Activated CD4-positive, alpha-beta T cell treated with anti-CD3 and anti-CD28 coated beads for 4 hours (primary cell): Measurements from ENCODE around the gene ELFN2.

Source experiments
- DNase-seq, 2 donors: peaks; one replicate each; pipeline ENCODE4 v3.0.0-alpha.2; 2020

The ELFN2 gene

DNA sequence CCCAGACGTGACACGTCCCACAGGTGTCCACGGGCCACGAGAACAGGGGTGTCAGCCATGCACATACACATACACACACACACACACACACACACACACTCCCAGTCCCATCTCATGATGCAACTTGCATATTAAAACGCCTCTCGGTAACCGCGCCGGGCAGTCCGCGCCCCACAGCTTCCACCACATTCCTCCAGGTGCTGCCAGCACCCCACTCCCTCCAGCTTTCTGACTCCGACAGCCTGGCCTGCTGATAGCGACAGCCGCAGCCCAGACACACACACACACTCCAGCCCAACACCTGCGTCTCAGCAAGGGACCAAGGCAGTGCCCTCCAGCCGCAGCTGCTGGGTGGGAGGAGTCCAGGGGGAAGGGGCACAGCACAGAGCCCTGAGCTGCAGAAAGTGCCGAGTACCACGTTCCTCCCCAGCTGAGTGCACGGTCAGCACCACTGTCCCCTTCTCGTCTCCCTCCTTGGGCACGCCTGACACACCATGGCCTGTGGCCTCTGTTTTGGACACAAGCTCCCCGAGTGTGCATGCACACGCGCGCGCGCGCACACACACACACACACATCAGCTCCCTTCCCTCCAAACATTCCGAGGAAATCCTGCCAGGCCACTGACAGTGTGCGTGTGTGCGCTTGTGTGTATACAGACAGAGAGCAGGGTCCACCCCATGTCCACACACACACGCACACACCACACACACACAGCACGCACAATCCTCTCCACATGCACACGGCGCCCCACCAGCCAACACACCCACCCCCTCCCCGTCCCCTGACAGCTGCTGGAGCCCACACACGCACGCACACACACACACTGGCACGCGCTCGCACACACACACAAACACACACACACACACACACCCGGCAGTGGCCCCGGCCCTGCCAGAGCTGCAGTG is 1.2 kb downstream of the ELFN2 start:
- no peak for DNase-seq

DNA sequence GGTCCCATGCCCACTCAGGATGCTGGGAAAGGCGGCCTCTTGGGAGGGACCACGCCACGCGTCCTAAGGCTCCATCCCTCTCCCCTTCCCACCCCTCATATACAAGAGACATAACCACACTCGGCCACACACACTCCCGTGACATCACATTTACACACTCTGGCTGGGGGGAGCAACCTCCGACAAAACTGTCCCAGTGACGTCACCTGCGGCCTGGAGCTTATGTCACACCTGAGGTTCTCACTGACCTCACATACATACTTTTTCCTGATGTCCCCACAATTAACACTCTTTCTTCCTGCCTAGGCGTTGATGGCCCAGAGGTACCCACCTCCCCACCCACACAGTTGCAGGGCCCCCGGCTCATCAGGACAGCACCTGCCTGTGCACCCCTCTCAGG is 1.9 kb downstream of the ELFN2 start:
- DNase-seq: no peak

DNA sequence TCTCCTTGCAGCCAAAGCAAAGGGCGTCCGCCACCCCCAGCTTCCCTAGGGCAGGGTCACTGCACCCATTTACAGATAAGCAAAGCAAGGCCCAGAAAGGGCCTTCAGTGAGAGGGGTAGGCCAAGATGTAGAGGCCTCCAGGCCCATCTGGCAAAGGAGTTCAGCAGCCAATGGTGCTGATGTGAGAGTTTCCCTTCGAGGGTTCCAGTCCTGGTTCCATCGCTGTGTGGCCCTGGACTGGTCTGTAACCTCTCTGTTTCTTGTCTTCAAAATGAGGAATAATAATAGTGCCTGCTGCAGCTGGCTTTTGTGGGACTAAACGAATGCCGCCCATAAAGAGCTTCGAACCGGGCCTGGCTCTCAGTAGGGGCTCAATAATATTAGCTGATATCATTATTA is 4.0 kb downstream of the ELFN2 start:
- DNase-seq: no peak

DNA sequence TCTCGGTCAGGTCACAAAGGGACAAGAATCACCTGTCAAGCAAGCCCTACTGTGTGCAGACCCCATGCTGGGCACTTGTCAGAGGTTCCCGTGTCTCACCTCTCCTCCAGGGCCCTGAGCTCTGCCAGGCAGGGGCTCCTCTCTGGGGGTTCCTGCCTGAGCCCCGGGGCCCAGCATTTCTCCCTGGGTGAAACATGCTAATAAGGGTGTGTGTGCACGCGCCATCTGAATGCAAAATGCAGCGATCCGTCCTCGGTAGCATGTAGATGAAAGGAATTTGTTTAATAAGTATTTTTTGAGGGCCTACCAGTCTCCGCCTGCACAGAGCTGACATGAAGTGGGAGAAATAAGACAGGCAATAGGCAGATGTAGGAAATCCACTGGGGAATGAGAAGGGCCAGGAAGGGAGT is 5.8 kb downstream of the ELFN2 start:
- DNase-seq: no peak

DNA sequence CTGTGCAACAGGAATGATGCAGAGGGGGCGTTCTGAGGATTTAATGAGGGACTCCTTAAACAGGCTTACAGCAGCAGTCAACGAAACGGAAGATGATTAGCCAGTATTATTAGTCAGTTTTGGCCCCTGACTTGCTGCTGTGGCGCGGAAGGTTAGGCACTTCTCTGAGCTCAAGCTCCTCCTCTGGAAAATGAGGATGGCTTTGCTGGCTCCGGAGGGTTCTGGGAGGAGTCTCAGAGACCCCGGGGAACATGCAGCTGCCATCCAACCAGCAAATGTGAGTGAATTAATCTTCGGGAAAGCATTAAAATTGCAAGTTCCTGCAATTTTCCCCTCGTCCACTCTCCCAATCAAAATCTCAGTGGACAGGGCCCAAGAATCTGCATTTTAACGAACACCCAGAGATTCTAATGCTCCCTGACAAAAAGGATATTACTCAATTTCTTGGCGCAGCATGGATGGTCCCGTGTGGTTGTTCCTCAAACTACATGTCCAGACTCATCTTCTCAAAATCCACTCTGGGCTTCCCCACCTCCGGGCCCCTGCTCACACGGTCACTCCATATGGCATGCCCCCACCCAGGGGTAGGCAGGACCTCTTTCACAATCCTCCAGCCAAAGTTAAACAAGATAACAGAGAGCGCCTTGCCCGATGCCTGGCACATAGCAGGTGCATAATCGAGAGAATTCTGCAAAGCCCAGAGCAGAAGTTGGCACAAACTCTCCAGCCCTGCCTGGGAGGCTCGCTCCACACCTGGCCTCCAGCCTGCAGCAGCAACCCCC is 6.4 kb downstream of the ELFN2 start:
- DNase-seq: no peak

DNA sequence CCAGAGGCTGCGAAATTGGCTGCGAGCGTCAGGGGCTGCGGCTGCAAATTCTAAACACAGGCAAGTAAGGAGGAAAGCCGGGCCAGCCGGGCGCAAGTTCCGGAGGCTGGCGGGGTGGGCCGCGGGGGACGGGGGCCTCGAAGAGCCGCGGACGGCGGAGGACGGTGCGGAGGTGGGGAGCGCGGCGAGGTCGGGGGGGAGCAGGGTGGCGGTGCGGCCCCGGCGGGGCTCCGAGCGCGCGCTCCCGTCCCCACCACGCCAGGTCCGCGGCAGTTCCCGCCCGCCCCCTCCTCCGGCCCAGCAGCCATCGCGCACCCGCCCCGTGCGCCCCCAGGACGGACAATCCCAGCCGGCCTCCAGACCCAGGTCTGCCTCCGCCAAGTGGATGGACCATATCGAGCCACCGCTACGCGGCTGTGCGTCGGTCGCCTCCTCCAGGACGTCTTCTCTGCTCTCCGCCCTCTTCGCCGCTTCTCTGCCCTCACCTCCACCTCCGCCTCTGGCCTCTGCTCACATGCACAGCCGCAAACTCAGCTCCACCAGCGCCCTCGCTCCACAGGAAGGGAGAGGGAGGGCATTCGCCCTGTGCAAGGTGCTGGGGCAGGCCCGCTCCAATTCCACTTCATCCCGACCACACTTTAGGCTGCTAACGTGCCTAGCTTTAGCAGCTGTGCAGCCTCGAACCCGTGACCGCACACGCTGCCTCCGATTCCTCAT is 7.2 kb downstream of the ELFN2 start:
- no peak for DNase-seq

DNA sequence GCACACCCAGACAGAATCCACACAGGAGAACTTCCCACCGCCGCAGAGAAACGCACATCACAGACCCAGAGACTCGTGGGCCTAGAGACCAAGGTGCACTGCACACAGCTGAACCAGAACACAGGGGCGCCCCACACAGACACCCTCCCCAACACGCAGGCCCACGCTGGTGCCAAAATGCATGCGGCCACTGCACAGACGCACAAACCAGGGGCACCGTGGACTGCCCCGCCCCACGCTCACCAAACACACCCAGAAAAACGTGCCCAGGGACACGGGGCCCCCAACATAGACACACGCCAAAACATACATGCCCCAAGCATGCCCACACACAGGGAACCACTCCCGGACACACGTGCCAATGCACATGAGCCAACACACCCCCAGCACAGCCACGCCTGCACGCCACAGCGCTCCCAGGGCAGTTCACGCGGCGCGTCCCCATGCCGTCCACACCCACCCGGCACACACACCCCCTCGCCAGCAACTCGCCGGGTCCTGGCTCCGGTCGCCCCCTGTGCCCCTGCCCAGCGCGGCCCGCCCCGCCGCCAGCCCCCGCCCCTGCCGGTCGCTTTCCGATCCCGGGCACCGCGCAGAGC is 7.8 kb downstream of the ELFN2 start:
- DNase-seq: no peak

DNA sequence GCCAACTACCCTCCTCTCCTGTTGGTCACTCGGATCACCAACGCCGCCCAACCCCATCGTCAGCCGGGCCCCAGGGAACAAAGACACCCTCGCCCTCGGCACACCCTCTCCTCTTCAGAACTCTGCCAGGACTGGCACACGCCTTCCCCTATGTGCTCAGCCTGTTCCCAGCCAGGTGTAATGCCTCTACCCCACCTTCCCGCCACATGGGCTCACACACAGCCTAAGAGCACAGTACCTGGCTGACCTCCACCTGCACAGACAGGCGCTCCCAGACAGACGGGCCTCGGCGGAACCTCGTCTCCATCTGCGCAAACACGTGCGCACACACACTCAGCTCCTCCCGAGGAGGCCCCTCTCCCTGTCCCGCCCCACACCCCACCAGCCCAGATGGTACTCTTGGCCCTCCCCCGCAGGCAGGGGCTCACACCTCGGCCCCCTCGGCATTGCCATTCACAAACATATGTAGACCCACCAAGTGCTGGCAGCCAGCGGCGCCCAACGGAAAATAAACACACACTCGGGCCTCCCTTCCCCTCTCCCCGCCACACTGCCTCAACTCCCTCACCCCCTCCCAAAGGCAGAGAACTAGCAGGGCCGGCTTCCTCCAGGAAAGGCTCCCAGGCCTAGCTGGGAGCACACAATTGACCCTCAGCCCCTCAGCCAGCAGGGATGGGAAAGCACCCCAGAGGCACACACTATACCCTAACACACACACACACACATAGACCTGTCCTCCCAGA is 8.5 kb downstream of the ELFN2 start:
- DNase-seq: no peak

DNA sequence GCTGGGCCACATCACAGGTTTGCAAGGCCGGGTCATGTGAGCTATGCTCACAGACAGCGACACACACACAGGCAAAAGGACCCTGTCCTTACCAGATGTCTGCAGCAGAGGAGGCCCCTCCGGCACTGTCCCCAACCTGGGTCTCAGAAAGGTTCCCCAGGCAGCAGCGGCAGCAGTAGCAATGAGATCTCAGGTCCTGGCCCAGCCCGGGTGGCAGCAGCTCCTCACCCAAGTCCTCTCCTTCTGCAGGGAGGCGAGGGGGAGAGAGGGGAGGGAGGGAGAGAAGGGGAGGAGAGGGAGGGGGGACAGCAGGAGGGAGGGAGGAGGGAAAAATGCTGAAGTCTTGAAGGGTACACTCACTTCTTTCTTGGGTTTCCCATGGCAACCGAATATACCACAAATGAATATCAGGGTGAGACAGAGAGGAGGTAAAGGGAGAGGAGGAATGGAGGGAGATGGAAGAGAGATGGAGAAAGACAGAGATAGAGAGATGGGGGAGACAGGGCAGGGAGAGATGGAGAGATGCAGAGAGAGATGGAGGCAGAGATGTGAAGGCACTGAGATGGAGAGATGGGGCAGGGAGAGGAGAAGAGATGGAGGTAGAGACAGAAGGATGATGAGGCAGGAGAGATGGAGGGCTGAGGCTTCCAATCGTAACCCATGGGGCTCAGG is 9.5 kb downstream of the ELFN2 start:
- DNase-seq: no peak

DNA sequence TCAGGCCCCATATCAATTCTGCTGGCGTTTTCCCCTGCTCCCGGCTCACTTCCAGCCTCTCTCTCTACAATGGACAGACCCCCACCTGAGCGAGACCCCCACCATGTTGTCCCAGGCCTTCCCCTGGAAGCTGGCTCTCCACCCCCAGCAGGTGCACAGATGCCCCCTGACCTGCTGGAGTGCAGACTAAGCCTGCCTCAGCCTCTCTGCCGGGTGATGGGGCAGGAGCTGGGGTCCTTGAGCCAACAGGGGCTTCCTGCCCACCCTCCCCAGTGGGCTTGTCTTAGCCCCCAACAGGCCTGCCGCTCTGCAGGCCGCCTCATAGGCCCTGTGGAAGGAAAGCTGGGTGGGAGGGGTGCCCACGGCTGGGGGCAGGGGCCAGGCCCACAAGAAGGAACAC is 10.0 kb downstream of the ELFN2 start:
- no peak for DNase-seq

DNA sequence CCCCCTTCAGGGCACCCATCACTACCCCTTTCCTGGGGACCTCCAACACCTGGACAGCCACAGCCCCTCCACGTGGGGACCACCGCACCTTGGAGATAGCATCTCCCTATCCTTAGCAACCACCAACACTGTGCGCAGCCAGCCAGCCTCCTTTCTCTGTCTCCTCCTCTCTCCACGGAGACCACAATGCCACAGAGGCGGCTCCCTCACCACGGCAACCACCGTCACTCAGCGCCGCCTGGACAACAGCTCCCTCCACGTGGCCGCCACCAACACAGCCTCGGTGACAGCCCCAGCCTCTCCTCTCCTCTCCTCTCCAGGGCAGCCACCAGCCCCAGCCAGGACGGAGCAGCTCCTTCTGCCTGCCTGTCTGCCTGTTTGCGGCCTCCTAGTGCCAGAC is 10.5 kb downstream of the ELFN2 start:
- DNase-seq: no peak

DNA sequence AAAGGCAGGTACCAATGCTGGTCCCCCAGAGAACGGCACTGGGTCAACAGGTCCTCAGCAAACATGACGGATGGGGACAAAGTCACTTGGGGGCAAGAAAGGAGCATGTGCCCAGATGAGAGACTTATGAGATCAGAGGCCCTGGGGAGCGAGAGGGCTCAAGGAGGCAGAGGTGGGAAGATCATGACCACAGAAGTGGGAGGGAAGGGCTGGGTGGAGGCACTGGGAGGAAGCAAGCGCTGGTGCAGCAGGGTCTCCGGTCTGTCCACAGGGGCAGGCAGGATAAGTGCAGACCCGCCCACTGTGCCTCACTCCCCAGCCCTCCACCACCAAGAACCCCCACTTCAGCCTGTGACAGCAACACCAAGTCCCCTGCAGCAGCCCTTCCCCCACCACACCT is 10.9 kb downstream of the ELFN2 start:
- no peak for DNase-seq

DNA sequence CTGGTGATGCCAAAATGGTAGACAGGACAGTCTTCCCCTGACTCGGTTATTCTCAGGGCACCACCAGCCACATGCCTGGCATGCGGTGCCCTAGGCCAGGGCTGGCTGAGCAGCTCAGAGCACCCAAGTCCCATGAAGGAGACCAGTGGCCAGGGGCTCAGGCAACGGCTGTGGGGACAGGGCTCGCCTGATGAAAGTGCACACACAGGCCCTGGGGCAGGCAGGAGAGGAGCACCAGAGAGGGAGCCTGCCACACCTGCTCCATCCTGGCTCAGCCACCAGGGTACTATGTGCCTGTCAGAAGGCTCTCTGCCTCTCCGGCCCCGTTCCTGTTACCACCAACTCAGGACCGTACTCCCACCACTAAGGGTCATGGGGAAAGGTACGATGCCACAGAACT is 12.1 kb downstream of the ELFN2 start:
- no peak for DNase-seq

DNA sequence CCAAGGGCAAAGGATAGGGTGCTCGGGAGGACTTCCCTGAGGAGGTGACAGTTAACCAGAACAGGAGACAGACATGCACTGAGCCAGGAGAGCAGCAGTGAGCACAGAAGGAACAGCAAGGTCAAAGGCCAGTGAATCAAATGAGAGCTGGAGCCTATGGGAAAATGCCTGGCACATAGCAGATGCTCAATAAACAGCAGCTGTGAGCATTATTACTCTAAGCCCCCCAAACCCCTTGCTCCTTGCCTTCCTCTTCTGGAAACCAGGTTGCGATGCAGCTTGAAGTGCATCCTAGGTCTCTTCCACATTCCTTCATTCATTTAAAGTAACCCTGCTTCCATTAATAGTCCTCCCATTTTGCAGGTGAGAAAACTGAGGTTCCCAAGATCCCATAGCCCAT is 13.0 kb downstream of the ELFN2 start:
- DNase-seq: no peak

DNA sequence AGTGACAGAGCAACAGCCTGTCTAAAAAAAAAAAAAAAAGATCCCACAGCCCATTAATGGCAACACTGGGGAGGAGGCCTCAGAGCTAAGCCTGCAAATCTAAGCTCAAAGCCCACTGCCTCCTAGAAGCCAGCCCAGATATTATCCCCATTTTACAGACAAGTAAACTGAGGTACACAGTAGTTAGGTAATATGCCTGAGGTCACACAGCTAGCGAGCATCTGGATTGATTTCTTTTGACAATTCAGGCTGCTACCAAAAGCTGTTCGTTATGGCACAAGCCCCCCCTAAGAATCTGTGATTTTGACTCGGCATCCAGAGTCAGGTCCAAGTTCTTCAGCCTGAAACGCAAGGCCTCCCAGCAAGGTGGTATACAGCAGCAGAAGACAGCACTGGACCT is 13.7 kb downstream of the ELFN2 start:
- no peak for DNase-seq

DNA sequence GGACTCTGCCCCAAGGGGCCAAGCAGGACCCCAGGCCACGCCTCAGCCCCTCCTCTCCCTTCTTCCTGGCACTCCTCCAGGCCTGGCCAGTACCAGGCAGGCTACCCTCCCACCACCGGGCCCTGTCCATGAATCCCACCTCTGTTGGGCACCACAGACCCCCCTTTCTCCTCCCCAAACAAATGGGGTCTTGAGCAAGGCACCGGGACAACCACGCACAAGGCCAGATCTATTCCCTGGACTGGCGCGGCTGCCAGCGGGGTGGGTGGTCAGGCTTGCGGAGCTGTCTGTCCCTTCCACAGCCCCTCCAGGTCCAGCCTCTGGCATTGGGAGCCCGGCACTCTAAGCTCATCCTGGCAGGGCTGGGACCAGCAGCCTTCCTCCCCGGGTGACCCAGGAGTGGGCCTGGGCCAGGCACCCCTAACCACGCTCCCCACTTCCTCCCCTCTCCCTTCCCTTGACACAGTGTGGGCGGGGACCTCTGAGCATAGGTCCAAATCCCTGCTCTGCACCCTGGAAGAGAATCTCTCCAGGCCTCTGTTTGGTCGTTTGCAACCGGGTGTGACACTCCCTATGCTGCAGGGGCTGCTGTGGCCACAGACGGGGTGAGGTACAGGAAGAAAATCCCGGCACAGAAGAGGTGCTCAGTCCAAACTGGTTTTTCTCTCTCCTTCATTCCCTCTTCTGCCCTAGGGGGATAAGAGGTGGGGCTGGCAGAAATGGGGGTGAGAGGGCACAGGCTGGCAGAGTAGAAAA is 14.6 kb downstream of the ELFN2 start:
- no peak for DNase-seq

DNA sequence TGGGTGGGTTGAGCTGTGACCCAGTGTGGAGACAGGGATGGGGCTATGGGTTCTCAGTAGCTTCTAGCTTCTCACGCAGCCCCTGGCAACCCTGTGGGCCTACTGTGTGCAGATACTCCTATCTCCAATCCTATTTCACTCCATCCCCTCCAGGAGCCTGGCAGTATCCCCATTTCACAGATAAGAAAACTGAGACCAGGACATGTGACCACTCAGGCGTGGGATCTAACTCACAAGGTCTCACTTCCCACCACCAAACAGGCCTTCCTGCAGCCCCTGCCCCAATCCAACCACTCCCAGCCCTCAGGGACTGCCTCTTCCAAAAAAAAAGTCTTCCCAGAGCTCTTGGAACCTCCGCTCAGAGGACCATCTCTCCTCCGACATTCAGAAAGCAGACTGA is 15.6 kb downstream of the ELFN2 start:
- no peak for DNase-seq

DNA sequence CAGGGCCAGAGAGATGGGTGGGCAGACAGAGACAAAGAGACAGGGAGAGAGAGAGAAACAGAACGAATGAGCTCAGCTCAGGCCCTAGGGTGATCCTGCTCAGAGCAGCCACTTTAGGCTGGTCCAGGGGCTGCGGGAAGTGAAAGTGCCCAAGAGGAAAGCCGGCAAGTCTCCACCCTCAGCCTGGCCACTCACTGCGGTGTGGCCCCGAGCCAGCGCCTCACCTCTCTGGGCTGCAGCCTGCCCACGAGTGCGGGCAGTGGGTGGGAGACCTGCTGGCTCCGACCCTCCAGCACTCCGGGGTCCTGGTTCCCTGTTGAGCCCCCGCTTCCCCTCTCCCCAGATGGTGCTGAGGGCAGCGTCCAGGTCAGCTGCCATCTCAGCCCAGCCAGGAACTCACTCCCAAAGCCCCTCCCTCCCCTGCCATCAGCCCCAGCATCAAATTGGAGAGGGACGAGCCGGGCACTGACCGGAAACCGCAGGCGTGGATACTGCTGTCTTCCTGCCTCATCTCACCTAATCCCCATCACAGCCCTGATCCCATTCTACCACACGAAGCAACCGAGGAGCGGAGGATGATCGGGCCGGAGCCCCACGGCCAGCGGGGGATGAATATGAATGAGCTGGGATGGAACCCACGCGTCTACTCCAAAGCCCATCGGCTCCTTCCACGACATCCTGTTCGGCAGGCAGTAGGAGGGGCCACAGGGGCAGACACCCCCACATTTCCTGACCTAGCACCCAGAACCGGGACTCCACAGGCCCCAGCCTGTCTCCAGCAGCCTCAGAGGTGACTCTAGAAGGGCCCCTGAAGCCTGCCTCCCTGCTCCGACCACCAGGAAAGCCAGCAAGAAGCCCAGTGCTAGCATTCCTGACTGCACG is 16.9 kb downstream of the ELFN2 start:
- DNase-seq: no peak

DNA sequence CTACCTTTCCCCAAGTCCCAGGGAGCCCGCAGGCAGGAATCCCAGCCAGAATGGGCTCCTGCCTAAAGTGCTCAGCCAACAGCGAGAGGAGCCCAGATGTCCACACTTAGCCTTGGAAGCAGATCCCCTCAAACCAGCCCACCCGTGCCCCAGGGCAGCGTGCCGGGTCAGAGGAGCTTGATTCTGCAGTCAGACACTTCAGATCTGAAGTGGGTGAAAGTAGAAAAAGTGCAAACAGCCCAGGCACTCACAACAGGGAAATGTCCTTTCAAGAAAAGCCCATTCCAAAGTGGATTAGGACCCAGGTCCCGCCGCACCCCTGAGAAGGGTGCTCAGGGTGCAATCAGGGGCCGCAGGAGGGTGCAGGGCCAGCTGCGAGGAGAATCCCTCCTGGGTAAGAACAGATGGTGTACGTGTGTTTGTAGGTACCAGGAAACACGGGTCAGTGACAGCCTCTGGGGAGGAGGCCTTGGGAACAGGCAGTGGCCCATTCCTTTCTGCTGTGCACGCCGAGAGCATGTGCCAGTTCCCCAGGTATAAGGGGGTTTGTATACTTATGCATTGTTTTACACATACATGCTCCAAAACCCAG is 17.7 kb downstream of the ELFN2 start:
- DNase-seq: no peak

DNA sequence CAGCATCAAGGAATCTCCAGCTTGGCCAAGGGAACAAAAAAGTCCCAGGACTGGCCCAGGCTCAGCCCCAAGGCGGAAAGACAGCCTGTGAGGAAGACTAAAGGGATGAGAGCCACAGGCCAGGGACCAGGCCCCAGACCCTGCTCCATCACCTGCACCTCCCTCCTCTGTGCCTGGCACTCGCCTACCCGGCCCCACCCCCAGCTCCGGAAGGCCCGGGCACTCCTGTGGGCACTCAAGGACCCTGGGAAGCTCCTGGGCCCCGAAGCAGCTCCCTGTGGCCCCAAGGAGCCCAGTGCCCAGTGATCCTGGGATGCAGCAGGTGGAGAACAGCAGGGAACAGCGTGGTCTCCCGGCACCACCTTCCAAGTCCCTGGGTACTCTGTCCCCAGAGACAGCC is 18.2 kb downstream of the ELFN2 start:
- no peak for DNase-seq
